KMS-11 (cell line): ENCODE results near the gene BRINP1.

Experiments used
- H2AFZ ChIP-seq: fragments of 200-600 bp; sonication (generic); 2 replicates; pipeline ENCODE4 v1.6.1; 2016; ENCODE audit warnings: antibody characterized with exemption, mixed run types, low read depth
- H3K27ac ChIP-seq: fragments of 200-600 bp; sonication (generic); 2 replicates; pipeline ENCODE4 v1.6.1; 2016; ENCODE audit warnings: mild to moderate bottlenecking, mixed run types
- H3K27me3 ChIP-seq: fragments of 200-600 bp; sonication (generic); 2 replicates; pipeline ENCODE4 v1.6.1; 2017; ENCODE audit warnings: mild to moderate bottlenecking, low read depth, mixed run types, moderate library complexity; ENCODE audit not compliant: insufficient read depth
- H3K36me3 ChIP-seq: fragments of 200-600 bp; sonication (generic); 2 replicates; pipeline ENCODE4 v1.6.1; 2017; ENCODE audit warnings: mild to moderate bottlenecking, mixed run types; ENCODE audit not compliant: insufficient read depth
- H3K4me1 ChIP-seq: fragments of 200-600 bp; sonication (generic); 2 replicates; pipeline ENCODE4 v1.6.1; 2016; ENCODE audit warnings: mild to moderate bottlenecking, low read depth, mixed run types; ENCODE audit not compliant: poor library complexity, severe bottlenecking
- H3K4me2 ChIP-seq: fragments of 200-600 bp; sonication (generic); 2 replicates; pipeline ENCODE4 v1.7.0; 2016; ENCODE audit warnings: mild to moderate bottlenecking, mixed run types
- H3K4me3 ChIP-seq: fragments of 200-600 bp; sonication (generic); IDR thresholded peaks from 2 replicates; pipeline ENCODE4 v1.6.1; 2017; ENCODE audit warnings: low read depth, low read length, mixed read lengths; ENCODE audit not compliant: insufficient read depth
- H3K79me2 ChIP-seq: fragments of 200-600 bp; sonication (generic); 2 replicates; pipeline ENCODE4 v1.6.1; 2016; ENCODE audit warnings: low read depth, mixed run types; ENCODE audit not compliant: insufficient read depth
- H3K9ac ChIP-seq: fragments of 200-600 bp; sonication (generic); 2 replicates; pipeline ENCODE4 v1.6.1; 2016; ENCODE audit warnings: mild to moderate bottlenecking, mixed run types
- H4K20me1 ChIP-seq: fragments of 200-600 bp; sonication (generic); 2 replicates; pipeline ENCODE4 v1.6.1; 2016; ENCODE audit warnings: mild to moderate bottlenecking, mixed run types; ENCODE audit not compliant: insufficient read depth
- TF ChIP-seq, protein P1 (sequence below): fragments of 200-600 bp; sonication (generic); conservative IDR thresholded peaks from 2 replicates; pipeline ENCODE4 v1.6.1; 2017; ENCODE audit warnings: low read depth, mild to moderate bottlenecking, antibody characterized with exemption, low read length, moderate library complexity, mixed read lengths

Gene BRINP1

DNA sequence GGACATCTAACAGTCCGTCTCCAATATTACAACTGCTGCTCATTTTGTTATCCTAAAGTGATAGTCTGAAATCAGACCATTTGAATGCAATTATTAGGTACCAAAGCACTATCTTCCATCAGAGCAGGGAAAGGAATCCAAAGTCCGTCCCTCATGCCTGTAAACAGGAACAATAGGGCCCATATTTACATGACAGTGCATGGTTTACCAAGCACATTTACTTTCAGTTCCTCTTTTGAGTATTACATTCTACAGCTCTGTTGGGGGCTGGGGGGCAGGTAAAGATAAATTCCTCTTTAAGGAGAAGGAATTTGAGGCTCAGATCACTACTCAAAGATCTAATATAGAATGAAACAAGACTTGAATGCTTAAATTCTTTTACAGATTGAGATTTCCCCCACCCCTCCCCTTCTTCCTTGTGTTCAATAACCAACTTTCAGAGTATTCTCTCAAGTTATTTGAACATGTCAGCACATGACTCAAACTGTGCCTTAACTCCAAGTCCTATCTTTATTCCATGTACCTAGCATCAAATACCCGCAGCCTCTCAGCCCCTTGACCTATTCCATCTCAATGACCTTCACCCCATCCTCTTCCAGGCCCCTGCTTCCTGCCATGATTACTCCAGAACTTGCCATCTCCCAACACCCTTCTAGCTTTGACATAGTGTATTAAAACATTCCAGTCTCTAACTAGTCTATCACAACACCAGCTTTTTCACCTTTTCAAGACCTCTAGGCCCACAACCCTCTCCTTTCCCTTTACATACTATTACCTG, 71.0 kb downstream of the BRINP1 start:
- Histone ChIP-seq H3K9ac (no peak overlapping the region), H3K27me3 (no peaks in the 10 kb centered on the region), H3K4me2 (no peak overlapping the region), H2AFZ (no peak overlapping the region), H3K4me3 (no peak overlapping the region), H4K20me1 (no peaks in the 10 kb centered on the region), H3K4me1 (no peaks in the 10 kb centered on the region), H3K79me2 (no peaks in the 10 kb centered on the region), H3K36me3 (no peaks in the 10 kb centered on the region), H3K27ac (no peak overlapping the region)
- TF ChIP-seq, protein P1, sequence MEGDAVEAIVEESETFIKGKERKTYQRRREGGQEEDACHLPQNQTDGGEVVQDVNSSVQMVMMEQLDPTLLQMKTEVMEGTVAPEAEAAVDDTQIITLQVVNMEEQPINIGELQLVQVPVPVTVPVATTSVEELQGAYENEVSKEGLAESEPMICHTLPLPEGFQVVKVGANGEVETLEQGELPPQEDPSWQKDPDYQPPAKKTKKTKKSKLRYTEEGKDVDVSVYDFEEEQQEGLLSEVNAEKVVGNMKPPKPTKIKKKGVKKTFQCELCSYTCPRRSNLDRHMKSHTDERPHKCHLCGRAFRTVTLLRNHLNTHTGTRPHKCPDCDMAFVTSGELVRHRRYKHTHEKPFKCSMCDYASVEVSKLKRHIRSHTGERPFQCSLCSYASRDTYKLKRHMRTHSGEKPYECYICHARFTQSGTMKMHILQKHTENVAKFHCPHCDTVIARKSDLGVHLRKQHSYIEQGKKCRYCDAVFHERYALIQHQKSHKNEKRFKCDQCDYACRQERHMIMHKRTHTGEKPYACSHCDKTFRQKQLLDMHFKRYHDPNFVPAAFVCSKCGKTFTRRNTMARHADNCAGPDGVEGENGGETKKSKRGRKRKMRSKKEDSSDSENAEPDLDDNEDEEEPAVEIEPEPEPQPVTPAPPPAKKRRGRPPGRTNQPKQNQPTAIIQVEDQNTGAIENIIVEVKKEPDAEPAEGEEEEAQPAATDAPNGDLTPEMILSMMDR, result no peak

DNA sequence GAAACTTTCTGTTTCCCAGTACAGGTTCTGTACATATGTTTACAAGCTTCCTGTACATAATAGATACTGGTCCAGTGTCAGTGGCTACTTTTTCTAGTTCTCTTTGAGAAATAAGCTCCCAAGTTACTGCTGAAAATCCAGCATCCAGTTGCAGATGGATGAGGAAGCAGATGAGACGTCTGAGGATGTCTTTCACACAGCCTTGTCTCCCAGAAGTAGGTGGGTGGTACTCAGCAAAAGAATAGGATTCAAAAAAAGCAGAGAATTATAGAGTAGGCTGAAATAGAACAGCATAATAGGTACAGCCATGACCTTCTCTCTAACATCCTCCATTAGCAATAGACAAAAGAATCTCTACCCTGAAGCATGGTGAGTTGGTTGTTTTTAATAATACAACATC, 77.7 kb downstream of the BRINP1 start:
- no peak overlapping the region for H3K4me3 ChIP-seq
- no peaks in the 10 kb centered on the region for H4K20me1 ChIP-seq
- H3K79me2 ChIP-seq, result no peaks in the 10 kb centered on the region
- H3K27ac ChIP-seq, result no peak overlapping the region
- H2AFZ ChIP-seq, result no peak overlapping the region
- no peak overlapping the region for H3K4me2 ChIP-seq
- H3K9ac ChIP-seq, result no peak overlapping the region
- no peaks in the 10 kb centered on the region for H3K4me1 ChIP-seq
- H3K36me3 ChIP-seq, result no peaks in the 10 kb centered on the region
- TF ChIP-seq, protein P1, result no peak
- no peaks in the 10 kb centered on the region for H3K27me3 ChIP-seq

GRCh38 chr9:119289740-119290433, 79.3 kb downstream of the BRINP1 start:
- Histone ChIP-seq H3K4me1 (no peaks in the 10 kb centered on the region), H3K27ac (no peak overlapping the region), H3K4me2 (no peak overlapping the region), H3K36me3 (no peaks in the 10 kb centered on the region), H4K20me1 (no peaks in the 10 kb centered on the region), H3K9ac (no peak overlapping the region), H2AFZ (no peak overlapping the region), H3K79me2 (no peaks in the 10 kb centered on the region), H3K4me3 (no peak overlapping the region), H3K27me3 (no peaks in the 10 kb centered on the region)
- TF ChIP-seq, protein P1, result peak; percentile 90

- H3K79me2 ChIP-seq, result no peaks in the 10 kb centered on the region
- no peak overlapping the region for H3K4me3 ChIP-seq
- H3K9ac ChIP-seq, result no peak overlapping the region
- no peaks in the 10 kb centered on the region for H3K4me1 ChIP-seq
- H3K27ac ChIP-seq, result no peak overlapping the region
- no peaks in the 10 kb centered on the region for H3K27me3 ChIP-seq
- no peak overlapping the region for H3K4me2 ChIP-seq
- TF ChIP-seq, protein P1, result no peak
- H3K36me3 ChIP-seq, result no peaks in the 10 kb centered on the region
- H2AFZ ChIP-seq, result no peak overlapping the region
- no peaks in the 10 kb centered on the region for H4K20me1 ChIP-seq
Observed at GRCh38 chr9:119284587-119285337, 84.5 kb downstream of the BRINP1 start.
